ENCODE results near the gene MIDN. TPM values are rescaled to one million over a fixed set of nuclear protein-coding genes. Genes with fewer than 3 reads are reported as not detected.

MIDN gene
- total and polyA plus RNA-seq, 10 of the 15 experiments (the other 5 are each of a cell fraction or from before 2014, with no cell fraction given), result 0.38 to 51.5 (median 7.2) TPM

GRCh38 chr19:1205114-1206099 lies 43.0 kb upstream of the MIDN start, which contains the start of gene STK11 (continued):
- TF ChIP-seq, protein P1, sequence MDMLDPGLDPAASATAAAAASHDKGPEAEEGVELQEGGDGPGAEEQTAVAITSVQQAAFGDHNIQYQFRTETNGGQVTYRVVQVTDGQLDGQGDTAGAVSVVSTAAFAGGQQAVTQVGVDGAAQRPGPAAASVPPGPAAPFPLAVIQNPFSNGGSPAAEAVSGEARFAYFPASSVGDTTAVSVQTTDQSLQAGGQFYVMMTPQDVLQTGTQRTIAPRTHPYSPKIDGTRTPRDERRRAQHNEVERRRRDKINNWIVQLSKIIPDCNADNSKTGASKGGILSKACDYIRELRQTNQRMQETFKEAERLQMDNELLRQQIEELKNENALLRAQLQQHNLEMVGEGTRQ (IDR thresholded peaks at IDR 0.05; ENCODE audit: borderline replicate concordance, low read depth, low read length), result no peak
- TF ChIP-seq POLR2AphosphoS2 (IDR thresholded peaks at IDR 0.05; ENCODE audit: low read depth, low read length) (peak; percentile 43; the same call in 1 of the 2 replicates), SUPT20H (IDR thresholded peaks at IDR 0.05; ENCODE audit: borderline replicate concordance, control insufficient read depth, low read depth, low read length) (no peak), ZSCAN29 (IDR thresholded peaks at IDR 0.05) (0 out of 2 replicates have a peak, but pooled peaks have one; percentile 39), ZNF217 (IDR thresholded peaks at IDR 0.05) (no peak), ZNF384 (IDR thresholded peaks at IDR 0.05; ENCODE audit: borderline replicate concordance, low read depth, low read length) (no peak), CBX3 (IDR thresholded peaks at IDR 0.05; ENCODE audit: borderline replicate concordance, low read depth) (no peak), CREB1 (IDR thresholded peaks at IDR 0.05; ENCODE audit: low read depth) (peak; percentile 82), STAT3 (IDR thresholded peaks at IDR 0.05; ENCODE audit: low read depth, low read length) (no peak), SPI1 (IDR thresholded peaks at IDR 0.05; ENCODE audit: borderline replicate concordance, insufficient read depth, low read depth, low read length) (no peak)
- TF ChIP-seq, protein P2, sequence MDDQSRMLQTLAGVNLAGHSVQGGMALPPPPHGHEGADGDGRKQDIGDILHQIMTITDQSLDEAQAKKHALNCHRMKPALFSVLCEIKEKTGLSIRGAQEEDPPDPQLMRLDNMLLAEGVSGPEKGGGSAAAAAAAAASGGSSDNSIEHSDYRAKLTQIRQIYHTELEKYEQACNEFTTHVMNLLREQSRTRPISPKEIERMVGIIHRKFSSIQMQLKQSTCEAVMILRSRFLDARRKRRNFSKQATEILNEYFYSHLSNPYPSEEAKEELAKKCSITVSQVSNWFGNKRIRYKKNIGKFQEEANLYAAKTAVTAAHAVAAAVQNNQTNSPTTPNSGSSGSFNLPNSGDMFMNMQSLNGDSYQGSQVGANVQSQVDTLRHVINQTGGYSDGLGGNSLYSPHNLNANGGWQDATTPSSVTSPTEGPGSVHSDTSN (IDR thresholded peaks at IDR 0.05; ENCODE audit: insufficient replicate concordance, low read depth, low read length), result peak; percentile 97

All from GM12878 (cell line).